H4 (cell line): ENCODE results near the gene NUDT15. TPM values are rescaled to one million over a fixed set of nuclear protein-coding genes. Genes with fewer than 3 reads are reported as not detected.
"Not testable (repeated sequence)": the region's sequence is repeated elsewhere in the genome, so short reads cannot be mapped to it uniquely, and the experiment has no call there.

Experiments used
- DNase-seq: peaks from one replicate; pipeline ENCODE4 v3.0.0-alpha.2; 2015; ENCODE audit warnings: low spot score
- total RNA-seq: library from RNA; depleted of rRNA; stranded (reverse); fragments of >200 nt; shearing (Covaris generic); gene quantifications from 2 replicates; pipeline ENCODE4 v1.2.3, GENCODE V29; 2014

NUDT15 gene
- total RNA-seq, 1 experiment from 2014 or later: 27.3 TPM

- DNase-seq: no peak
Observed at GRCh38 chr13:48042894-48043293, 5.4 kb downstream of the NUDT15 start.

- no peak for DNase-seq
Observed at GRCh38 chr13:48043789-48044503, 6.4 kb downstream of the NUDT15 start.

DNA sequence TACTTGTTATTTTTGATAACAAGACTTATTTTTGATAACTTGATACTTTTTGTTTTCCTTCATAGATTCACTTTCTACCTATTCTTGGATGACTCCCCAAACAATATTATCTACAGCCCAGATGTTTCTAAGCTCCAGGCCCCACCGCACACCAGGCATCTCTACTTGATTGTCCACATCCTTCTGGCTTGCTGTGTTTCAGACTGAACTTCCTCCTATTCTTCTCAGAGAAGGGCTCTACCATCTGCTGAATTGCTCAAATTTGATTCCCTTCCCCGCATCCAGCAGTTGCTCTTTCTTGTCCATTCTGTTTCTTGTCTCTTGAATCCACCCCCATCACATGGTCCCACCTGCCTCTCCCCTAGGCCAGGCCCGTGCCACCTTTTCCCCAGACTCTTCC is 13.0 kb downstream of the NUDT15 start:
- DNase-seq: no peak

DNA sequence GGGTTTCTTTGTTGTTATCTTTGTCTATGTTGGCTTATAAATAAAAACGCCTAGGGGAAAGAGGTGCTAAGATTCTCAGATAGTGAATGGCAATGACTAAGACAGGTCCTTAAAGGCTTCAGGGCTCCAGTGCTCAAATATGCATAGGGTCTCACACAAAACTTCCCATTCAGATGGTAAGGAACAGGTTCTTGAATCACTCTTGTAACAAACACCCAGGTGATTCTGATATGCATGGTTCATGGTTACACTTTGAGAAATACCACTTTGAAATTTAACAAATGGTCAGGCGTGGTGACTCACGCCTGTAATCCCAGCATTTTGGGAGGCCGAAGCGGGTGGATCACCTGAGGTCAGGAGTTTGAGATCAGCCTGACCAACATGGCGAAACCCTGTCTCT is 17.1 kb downstream of the NUDT15 start:
- DNase-seq: no peak

- no peak for DNase-seq
Observed at GRCh38 chr13:48055712-48056111, 18.2 kb downstream of the NUDT15 start.

GRCh38 chr13:48058536-48058935 is 21.0 kb downstream of the NUDT15 start:
- DNase-seq: not testable (repeated sequence)

DNA sequence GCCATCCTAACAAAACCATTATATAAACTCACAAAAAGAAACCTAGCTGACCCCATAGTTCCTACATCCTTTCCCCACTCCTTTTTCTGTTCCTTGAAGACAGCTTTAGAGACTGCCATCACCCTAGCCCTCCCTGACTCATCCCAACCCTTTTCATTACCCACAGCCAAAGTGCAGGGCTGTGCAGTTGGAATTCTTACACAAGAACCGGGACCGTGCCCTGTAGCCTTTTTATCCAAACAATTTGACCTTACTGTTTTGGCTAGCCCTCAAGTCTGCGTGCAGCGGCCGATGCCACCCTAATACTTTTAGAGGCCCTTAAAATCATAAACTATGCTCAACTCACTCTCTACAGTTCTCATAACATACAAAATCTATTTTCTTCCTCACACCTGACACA is 22.4 kb downstream of the NUDT15 start:
- not testable (repeated sequence) for DNase-seq

DNA sequence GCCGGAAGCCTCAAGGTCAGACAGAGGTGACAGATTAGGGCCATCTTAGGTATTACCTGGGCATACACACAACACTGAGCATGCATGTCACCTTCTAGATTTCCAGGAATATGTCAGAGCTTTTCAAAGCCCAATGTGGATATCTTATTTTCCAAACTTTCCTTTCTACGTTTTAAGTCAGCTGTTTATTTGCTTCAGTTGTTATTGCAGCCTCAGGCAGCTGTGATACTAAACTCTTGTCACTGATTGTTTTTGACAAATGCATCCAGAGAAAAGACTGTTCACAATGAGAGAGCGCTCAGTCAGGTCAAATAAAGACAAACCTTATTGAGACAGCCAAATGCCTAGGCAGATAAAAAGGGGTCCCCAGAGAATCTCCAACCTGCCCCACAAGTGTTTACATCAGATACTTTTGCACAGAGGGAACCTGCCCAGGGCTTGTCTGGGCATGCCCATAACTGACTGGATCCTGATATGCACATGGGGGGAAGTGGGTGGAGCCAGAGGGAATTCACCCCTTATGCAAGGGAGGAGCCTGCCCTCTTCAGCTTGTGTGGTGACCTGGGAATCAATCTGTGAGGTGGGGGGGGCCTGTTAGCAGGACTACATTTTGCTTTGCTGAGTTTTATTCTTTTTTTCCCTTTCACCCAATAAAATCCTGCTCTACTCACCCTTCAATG is 28.9 kb downstream of the NUDT15 start:
- no peak for DNase-seq

GRCh38 chr13:48068036-48068435 is 30.5 kb downstream of the NUDT15 start:
- DNase-seq: no peak

GRCh38 chr13:48068952-48069351 is 31.4 kb downstream of the NUDT15 start:
- DNase-seq: no peak

DNA sequence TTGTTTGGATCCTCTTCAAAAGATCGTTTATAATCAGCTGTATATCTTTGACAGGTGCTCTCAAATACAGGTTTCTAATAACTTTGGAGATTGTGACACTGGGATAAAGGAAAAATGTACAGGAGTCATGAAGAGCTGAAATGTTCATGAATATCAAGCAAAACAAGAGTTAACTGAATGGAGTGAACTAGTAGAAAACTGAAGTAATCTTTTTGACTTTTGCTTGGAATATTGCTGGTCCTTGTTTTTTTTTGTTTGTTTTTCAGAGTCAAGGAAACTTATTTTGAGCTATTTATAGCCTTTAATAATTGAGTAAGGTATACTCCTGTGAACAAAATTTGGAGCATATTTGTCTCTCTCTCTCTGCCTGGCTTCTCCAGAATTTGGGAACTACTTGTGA is 32.0 kb downstream of the NUDT15 start:
- DNase-seq: no peak

GRCh38 chr13:48070942-48071341 is 33.4 kb downstream of the NUDT15 start:
- DNase-seq: no peak

GRCh38 chr13:48072304-48072703 is 34.8 kb downstream of the NUDT15 start:
- DNase-seq: no peak

DNA sequence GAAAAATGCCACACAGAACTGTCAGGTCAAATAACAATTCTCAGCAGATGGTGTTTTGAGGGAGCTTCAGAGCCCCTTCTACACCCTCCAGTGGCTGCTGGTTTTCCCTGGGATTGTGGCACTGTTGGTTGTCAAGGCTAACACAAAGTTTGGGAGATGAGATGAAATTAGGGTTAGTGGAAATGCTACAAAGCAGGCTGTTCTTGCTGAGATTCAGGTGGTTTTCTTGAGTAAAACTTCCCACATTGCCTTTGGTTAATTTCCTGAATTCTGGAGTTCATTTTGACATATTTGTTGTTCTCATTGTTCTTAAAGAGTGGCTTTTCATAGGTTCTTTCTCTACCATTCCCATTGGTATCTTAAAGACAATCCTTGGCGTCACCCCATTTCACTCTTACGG is 35.3 kb downstream of the NUDT15 start:
- DNase-seq: no peak

GRCh38 chr13:48074006-48074405 is 36.5 kb downstream of the NUDT15 start:
- DNase-seq: no peak

DNA sequence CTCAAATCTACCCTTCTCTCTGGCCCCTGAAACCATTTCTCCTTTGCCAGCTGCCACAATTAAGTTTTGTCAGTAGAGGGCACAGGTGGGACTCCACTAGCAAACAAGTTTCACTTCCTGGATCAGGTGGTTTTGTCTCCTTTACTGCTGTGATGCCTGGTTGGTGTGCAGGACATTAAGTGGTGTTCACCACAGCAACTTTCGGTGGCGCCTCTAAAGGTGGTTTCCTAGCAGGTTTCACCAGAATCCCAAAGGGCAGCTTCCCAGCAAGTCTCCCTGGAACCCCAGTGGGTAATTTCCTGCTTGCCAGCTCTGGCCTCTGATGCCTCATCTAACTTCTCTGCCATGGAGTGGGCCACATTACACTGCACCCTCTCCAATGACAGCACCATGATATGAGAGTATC is 40.7 kb downstream of the NUDT15 start:
- DNase-seq: peak; percentile 19

DNA sequence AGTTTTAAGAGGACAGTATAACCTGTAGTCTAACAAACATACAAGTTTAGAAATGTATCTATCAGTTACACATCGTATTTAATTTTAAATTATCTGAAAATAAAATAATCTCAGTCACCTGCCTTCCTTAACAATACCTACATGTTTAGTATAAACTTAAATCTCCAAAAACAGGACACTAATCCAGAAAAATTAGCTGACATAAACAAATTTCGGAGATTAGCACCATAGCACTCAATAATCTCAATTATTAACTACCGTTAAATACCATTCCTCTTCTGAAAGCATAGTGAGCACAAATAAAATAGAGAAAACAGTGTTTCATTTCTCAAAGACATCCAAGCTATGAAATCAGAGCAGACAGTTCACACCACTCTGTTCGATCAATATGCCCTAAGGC is 44.2 kb downstream of the NUDT15 start:
- no peak for DNase-seq

DNA sequence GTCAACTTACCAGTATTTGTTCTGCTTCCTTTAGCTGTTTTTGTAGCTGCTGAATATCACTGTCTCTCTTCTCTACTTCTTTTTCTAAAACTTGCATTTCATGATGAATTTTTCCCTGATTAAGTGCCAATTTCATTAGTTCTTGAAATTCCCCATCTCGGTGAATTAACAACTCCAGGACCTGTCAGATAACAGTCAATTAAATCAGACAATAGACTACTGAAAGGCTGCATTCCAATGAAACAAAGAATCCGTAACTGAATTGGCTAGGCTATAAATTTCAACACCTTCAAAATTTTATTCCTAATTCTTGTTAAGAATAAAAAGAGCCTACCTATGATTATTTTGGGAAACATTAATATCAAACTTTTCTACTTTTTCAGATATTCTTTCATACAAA is 48.7 kb downstream of the NUDT15 start:
- DNase-seq: no peak

DNA sequence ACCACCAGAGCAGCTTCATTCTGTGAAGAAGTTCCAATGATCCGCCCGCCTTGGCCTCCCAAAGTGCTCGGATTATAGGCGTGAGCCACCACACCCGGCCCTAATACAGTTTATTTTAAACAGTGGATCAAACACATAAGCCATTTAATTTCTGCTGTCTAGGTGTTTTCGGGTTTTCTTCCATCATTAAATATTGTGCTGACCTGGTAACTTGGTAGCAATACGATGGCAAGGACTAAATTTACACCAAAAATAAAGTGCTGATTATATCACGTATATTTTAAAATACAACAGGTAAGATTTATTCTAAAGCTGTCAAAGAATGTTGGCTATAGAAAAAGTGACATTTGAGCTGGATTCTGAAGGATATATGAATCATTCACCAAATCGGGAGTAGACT is 56.1 kb downstream of the NUDT15 start:
- DNase-seq: no peak

DNA sequence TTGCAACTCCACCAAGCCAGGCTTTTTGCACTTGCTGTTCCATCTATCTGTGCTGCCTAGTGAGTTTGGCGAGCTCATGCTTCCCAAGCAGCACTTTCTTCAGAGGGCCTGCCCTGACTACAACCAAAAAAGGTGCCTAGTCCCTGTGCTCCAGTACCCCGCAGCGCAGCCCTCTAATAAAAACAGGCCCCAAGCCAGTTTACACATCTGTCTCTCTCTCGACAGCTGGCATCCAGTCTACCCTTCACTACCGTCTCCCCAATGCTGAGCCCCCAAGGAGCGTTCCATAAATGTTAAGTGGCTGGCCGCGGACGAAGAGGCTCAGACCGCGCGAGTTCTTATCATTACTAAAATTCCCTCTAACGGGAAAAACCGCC is 56.9 kb downstream of the NUDT15 start:
- no peak for DNase-seq

- DNase-seq: peak; percentile 83
Observed at GRCh38 chr13:48094781-48095502, 57.4 kb downstream of the NUDT15 start, which contains the start of gene MED4. MED4 (minus strand) TSS chr13:48095104; CDS start chr13:48095078, 26 bp downstream.

DNA sequence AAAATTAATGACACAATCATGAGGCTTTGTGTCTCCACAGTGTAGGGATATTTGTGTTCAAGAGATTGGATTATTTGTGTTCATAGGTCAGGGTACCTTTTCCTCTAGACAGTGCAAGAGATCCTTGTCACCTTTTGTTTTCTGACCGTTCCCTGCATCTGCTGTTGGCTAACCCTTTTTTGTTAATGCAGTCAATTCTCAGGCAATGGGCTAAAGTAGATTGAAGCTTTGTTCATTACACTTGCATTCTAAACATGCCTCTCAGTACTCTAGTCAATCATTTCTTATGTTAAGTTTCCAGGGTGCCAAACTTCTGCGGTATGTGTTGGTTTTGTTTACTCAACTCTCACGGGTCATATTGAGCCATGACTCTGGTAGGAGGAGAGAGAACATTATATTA is 59.1 kb downstream of the NUDT15 start:
- DNase-seq: no peak
